Stimulated activated CD4-positive, alpha-beta T cell treated with anti-CD3 and anti-CD28 coated beads, Interleukin-15, amount 100 ng/mL, for 24 hours (primary cell): ENCODE data around the gene RAB36.

Experiments used
- DNase-seq: peaks from one replicate; pipeline ENCODE4 v3.0.0-alpha.2; 2020

RAB36 gene

GRCh38 chr22:23212061-23213021, 67.1 kb downstream of the RAB36 start:
- no peak for DNase-seq

GRCh38 chr22:23213022-23213555, 67.8 kb downstream of the RAB36 start:
- DNase-seq, result no peak

GRCh38 chr22:23213581-23214334, 68.5 kb downstream of the RAB36 start:
- DNase-seq, result no peak
